DOHH2 (cell line): ENCODE results near the gene TPO.
"Not testable (repeated sequence)": the region's sequence is repeated elsewhere in the genome, so short reads cannot be mapped to it uniquely, and the experiment has no call there.

Source experiments
- EZH2phosphoT487 ChIP-seq: fragments of 200-600 bp; sonication (generic); IDR thresholded peaks from 2 replicates; pipeline ENCODE4 v1.6.1; 2017; ENCODE audit warnings: borderline replicate concordance, mild to moderate bottlenecking, antibody characterized with exemption, low read length, moderate library complexity, mixed read lengths
- TF ChIP-seq, protein P1 (sequence below): fragments of 200-600 bp; sonication (generic); IDR thresholded peaks from one replicate; pipeline ENCODE4 v1.5.1; 2014; ENCODE audit warnings: antibody characterized with exemption, mild to moderate bottlenecking, low read depth, low read length; ENCODE audit not compliant: poor library complexity, severe bottlenecking

DNA sequence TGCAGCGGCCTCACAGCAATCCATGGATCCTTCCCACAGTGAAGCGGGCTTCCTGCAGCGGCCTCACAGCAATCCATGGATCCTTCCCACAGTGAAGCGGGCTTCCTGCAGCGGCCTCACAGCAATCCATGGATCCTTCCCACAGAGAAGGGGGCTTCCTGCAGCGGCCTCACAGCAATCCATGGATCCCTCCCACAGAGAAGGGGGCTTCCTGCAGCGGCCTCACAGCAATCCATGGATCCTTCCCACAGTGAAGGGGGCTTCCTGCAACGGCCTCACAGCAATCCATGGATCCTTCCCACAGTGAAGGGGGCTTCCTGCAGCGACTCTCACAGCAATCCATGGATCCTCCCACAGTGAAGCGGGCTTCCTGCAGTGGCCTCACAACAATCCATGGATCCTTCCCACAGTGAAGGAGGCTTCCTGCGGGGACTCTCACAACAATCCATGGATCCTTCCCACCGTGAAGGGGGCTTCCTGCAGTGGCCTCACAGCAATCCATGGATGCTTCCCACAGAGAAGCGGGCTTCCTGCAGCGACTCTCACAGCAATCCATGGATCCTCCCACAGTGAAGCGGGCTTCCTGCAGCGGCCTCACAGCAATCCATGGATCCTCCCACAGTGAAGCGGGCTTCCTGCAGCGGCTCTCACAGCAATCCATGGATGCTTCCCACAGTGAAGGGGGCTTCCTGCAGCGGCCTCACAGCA lies 168.1 kb downstream of the TPO start:
- TF ChIP-seq, protein P1, sequence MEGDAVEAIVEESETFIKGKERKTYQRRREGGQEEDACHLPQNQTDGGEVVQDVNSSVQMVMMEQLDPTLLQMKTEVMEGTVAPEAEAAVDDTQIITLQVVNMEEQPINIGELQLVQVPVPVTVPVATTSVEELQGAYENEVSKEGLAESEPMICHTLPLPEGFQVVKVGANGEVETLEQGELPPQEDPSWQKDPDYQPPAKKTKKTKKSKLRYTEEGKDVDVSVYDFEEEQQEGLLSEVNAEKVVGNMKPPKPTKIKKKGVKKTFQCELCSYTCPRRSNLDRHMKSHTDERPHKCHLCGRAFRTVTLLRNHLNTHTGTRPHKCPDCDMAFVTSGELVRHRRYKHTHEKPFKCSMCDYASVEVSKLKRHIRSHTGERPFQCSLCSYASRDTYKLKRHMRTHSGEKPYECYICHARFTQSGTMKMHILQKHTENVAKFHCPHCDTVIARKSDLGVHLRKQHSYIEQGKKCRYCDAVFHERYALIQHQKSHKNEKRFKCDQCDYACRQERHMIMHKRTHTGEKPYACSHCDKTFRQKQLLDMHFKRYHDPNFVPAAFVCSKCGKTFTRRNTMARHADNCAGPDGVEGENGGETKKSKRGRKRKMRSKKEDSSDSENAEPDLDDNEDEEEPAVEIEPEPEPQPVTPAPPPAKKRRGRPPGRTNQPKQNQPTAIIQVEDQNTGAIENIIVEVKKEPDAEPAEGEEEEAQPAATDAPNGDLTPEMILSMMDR, result not testable (repeated sequence)
- TF ChIP-seq EZH2phosphoT487, result not testable (repeated sequence)
